CD4-positive, alpha-beta T cell treated with Interleukin-6 at 100 ng/mL for 8 hours (primary cell): ENCODE data around the gene MYH7.

Source experiments
- DNase-seq: peaks from one replicate; pipeline ENCODE4 v3.0.0-alpha.2; 2020; ENCODE audit warnings: mixed read lengths, low spot score

The MYH7 gene

GRCh38 chr14:23366426-23366921, 69.0 kb downstream of the MYH7 start:
- DNase-seq, result no peak

- DNase-seq, result no peak
Measured at GRCh38 chr14:23365732-23366425, 69.6 kb downstream of the MYH7 start.

- no peak for DNase-seq
Measured at GRCh38 chr14:23365036-23365731, 70.3 kb downstream of the MYH7 start, which contains the start of gene EFS. Gene EFS, minus strand, starts transcription at chr14:23365172. Its CDS starts 147 bp downstream, at chr14:23365025.

- no peak for DNase-seq
Measured at GRCh38 chr14:23364164-23365035, 71.1 kb downstream of the MYH7 start.
